HepG2 (cell line): ENCODE data around the gene NSUN6. TPM values are rescaled to one million over a fixed set of nuclear protein-coding genes. Genes with fewer than 3 reads are reported as not detected.

Experiments used
- ATAC-seq: fragments of 200-7000 bp; cut with Tn5 transposase; 3 replicates; pipeline ENCODE4 v1.9.1; 2020; ENCODE audit warnings: mild to moderate bottlenecking, moderate library complexity
- BruUV-seq: library from RNA; stranded (reverse); fragments of 400-500 nt; replicated peaks from 2 replicates; lab custom pipeline; 2021; lab: Mats Ljungman, UMichigan
- CTCF ChIA-PET: fragments of 300-600 bp; formaldehyde crosslinking; extraction: SDS; loops from one replicate; lab custom pipeline; 2021; ENCODE audit warnings: low total read pairs, inconsistent platforms, low intra/inter-chr PET ratio; lab: Yijun Ruan, JAX
- POLR2A ChIA-PET: fragments of 350-600 bp; sonication (Branson Sonifier 250); formaldehyde crosslinking; loops from one replicate; lab custom pipeline; 2020; ENCODE audit warnings: antibody characterized with exemption, inconsistent platforms; lab: Yijun Ruan, JAX
- DNase-seq: peaks from one replicate; pipeline ENCODE4 v3.0.0-alpha.2; 2015; ENCODE audit warnings: low spot score
- FAIRE-seq: peaks from 3 replicates; lab custom pipeline; 2011; peaks lifted over from hg19 to GRCh38; lab: Jason Lieb, UNC
- H2AFZ ChIP-seq: one replicate; pipeline ENCODE4 v1.6.1; 2011; ENCODE audit warnings: low read length, inconsistent platforms
- H3K27ac ChIP-seq: fragments of 300-600 bp; 3 replicates; pipeline ENCODE4 v1.8.0; 2011; ENCODE audit warnings: mixed run types, mild to moderate bottlenecking, mixed read lengths, low read length, inconsistent platforms; ENCODE audit not compliant: insufficient read depth; ENCODE audit errors: extremely low read length
- H3K27me3 ChIP-seq, 2 experiments: fragments of 200-600 bp in 1 of 2; 2 replicates in 1 of 2; 3 replicates in 1 of 2; pipeline versions ENCODE4 v1.6.0 to v1.8.0; 2011; ENCODE audit warnings: low read length in 2 of 2, mild to moderate bottlenecking in 2 of 2, moderate library complexity in 2 of 2, inconsistent platforms in 1 of 2; ENCODE audit not compliant: insufficient read depth in 2 of 2, control insufficient read depth in 1 of 2
- H3K36me3 ChIP-seq, 2 experiments: fragments of 200-600 bp in 1 of 2; replicated peaks in 1 of 2; 2 replicates in 1 of 2; 3 replicates in 1 of 2; pipeline versions ENCODE4 v1.5.1 to v1.8.0; 2011; ENCODE audit warnings: low read length in 2 of 2, inconsistent platforms in 1 of 2; ENCODE audit not compliant: insufficient read depth in 2 of 2, control insufficient read depth in 1 of 2
- H3K4me1 ChIP-seq: 2 replicates; pipeline ENCODE4 v1.5.1; 2012; ENCODE audit warnings: low read length, inconsistent platforms; ENCODE audit not compliant: insufficient read depth
- H3K4me2 ChIP-seq: 2 replicates; pipeline ENCODE4 v1.6.0; 2011; ENCODE audit warnings: low read depth, low read length, inconsistent platforms
- H3K4me3 ChIP-seq, 3 experiments: fragments of 200-600 bp in 1 of 3; sonication (generic), shearing (Covaris generic) in 1 of 3; replicated peaks in 1 of 3; 2 replicates each; pipeline ENCODE4 v1.5.1; 2011 to 2016; ENCODE audit warnings: low read length in 3 of 3, inconsistent platforms in 2 of 3, low read depth in 2 of 3, mild to moderate bottlenecking in 2 of 3, control low read depth in 1 of 3, mixed read lengths in 1 of 3; ENCODE audit not compliant: insufficient read depth in 1 of 3
- H3K79me2 ChIP-seq: one replicate; pipeline ENCODE4 v1.6.1; 2011; ENCODE audit warnings: low read length, inconsistent platforms; ENCODE audit not compliant: insufficient read depth
- H3K9ac ChIP-seq: 2 replicates; pipeline ENCODE4 v1.6.0; 2011; ENCODE audit warnings: mild to moderate bottlenecking, low read depth, low read length, inconsistent platforms; ENCODE audit not compliant: insufficient read depth
- H3K9me3 ChIP-seq: 2 replicates; pipeline ENCODE4 v1.5.1; 2012; ENCODE audit warnings: mild to moderate bottlenecking, low read length
- H4K20me1 ChIP-seq: 2 replicates; pipeline ENCODE4 v1.6.0; 2011; ENCODE audit warnings: inconsistent platforms, mild to moderate bottlenecking, low read length, moderate library complexity; ENCODE audit not compliant: insufficient read depth
- MLX ChIP-seq: IDR thresholded peaks from 2 replicates; pipeline ENCODE4 v1.6.1; 2016
- ZBTB25 ChIP-seq: IDR thresholded peaks from 2 replicates; pipeline ENCODE4 v1.6.1; 2018; ENCODE audit warnings: missing genetic modification reagents
- ZNF674 ChIP-seq: sonication (generic); formaldehyde crosslinking; IDR thresholded peaks from 2 replicates; pipeline ENCODE4 v1.5.0; 2020; ENCODE audit warnings: low read depth, mild to moderate bottlenecking, missing genetic modification reagents
- WGBS: methylation state at CpG from one replicate; pipeline ENCODE4 v1.1.6; 2017; ENCODE audit warnings: low lambda C conversion rate; 5-methylcytosine and 5-hydroxymethylcytosine counted together
- in situ Hi-C: cut with HindIII; loops from 2 replicates; pipeline ENCODE4 v1.10.0; 2017; ENCODE audit warnings: low pct_unique_long_range_greater_than_20kb; ENCODE audit not compliant: extremely low pct_ligation_motif_present
- intact Hi-C: fragments of 100-400 bp; cut with micrococcal nuclease; formaldehyde crosslinking; loops from one replicate; pipeline ENCODE4 v1.10.0; 2022; ENCODE audit not compliant: unreplicated experiment
- polyA plus RNA-seq, 8 experiments: library from polyadenylated mRNA; depleted of rRNA in 3 of 8; stranded (reverse) in 7 of 8; unstranded in 1 of 8; fragments of >200 nt; fragmentation: Illumina TruSeq in 4 of 8; extraction: Trizol in 4 of 8; gene quantifications; 2 replicates each; pipeline versions ENCODE4 v1.2.1 to v1.2.3, GENCODE V29; 2011 to 2016; ENCODE audit warnings: low read depth in 4 of 8, missing spikeins in 1 of 8, mixed read lengths in 1 of 8; ENCODE audit not compliant: insufficient read depth in 1 of 8
- total RNA-seq, 5 experiments: library from RNA; depleted of rRNA; stranded (reverse); fragments of >200 nt; fragmentation: Illumina TruSeq; extraction: Trizol; gene quantifications; 2 replicates each; pipeline ENCODE4 v1.2.3, GENCODE V29; 2016; ENCODE audit warnings: low read depth in 1 of 5
- TF ChIP-seq, protein P1 (sequence below): IDR thresholded peaks from 2 replicates; pipeline ENCODE4 v1.6.1; 2012; ENCODE audit warnings: low read depth, low read length, improper control_type of control experiment

The NSUN6 gene
- total and polyA plus RNA-seq, 2 of the 13 experiments (the other 11 are each of a cell fraction or from before 2014, with no cell fraction given): 17.2 to 19.3 TPM

DNA sequence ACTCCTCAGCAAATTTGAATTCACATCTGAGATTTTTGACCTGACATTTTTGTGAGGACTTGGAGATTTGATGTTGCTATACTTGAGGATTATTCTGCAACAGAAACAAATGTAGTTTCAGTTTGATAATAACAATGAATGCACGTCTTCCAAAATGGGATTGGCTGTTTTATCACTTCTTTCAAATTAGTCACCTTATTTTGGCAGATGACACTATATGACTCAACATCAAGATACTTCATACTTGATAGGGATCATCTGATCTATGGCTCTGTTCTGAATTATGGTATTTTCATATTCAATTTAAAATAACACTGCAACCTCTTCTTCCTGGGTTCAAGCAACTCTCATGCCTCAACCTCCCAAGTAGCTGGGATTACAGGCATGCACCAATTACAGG, 32.0 kb upstream of the NSUN6 start:
- no peak for ATAC-seq
- TF ChIP-seq ZNF674 (CRISPR knock-in tag) (no peak), ZBTB25 (CRISPR knock-in tag) (no peak)
- TF ChIP-seq, all 625 proteins: peak for 0
- intact Hi-C loops: no loop called here
- BruUV-seq: no TSS peak
- ChIA-PET CTCF (no interaction called here), POLR2A (no interaction called here)
- H3K27me3 ChIP-seq: no peaks in the 10 kb centered on the region
- H3K79me2 ChIP-seq: no peaks in the 10 kb centered on the region
- no peaks in the 10 kb centered on the region for H4K20me1 ChIP-seq
- FAIRE-seq (no peak), DNase-seq (no peak)
- H3K9ac ChIP-seq: no peak overlapping the region
- peaks cover 0 to 3% of the 10 kb centered on the region in 2 experiments; a peak in 1 of 5 replicates for H3K36me3 ChIP-seq
- H2AFZ ChIP-seq: no peak overlapping the region
- in situ Hi-C loops: loop anchor here (25.0 kb wide), 1 partner anchor 1104 kb away; no protein-coding TSS in a partner anchor
- WGBS: 100% methylated on average over 1 of the region's 1 CpG
- H3K4me1 ChIP-seq: peaks cover 11% of the 10 kb centered on the region
- no peak overlapping the region for H3K4me3 ChIP-seq
- H3K9me3 ChIP-seq: no peaks in the 10 kb centered on the region
- H3K27ac ChIP-seq: no peak overlapping the region
- H3K4me2 ChIP-seq: no peak overlapping the region

DNA sequence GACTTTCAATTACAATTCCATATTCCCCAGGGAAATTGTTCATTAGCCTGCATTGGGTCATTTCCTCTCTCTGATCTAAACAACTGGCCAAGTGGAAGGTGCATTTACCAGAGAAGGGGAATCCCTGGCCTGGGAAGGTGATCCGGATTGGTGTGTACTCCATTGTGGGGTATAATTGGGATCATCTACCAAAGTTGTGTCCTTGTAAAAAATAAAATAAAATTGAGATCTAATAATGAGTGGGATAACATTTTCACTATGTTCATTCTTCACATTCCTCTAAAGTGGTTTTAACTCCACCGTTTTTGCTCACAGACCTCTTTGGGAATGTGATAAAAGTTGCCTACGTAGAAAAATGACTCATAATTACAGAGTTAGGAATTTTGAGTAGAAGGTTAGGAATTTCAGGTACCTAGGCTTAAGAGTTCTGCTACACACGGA, 30.6 kb upstream of the NSUN6 start:
- WGBS: 49% methylated on average over 4 of the region's 4 CpGs
- ATAC-seq (no peak), FAIRE-seq (no peak), DNase-seq (peak; percentile 30)
- Histone ChIP-seq H4K20me1 (no peaks in the 10 kb centered on the region), H2AFZ (no peak overlapping the region), H3K4me1 (peaks cover 2% of the 10 kb centered on the region; the same call in 1 of the 2 replicates), H3K9ac (no peak overlapping the region), H3K4me2 (no peak overlapping the region), H3K9me3 (no peaks in the 10 kb centered on the region), H3K27me3 (no peaks in the 10 kb centered on the region), H3K27ac (peak overlapping the region; percentile 14), H3K79me2 (no peaks in the 10 kb centered on the region), H3K4me3 (no peak overlapping the region), H3K36me3 (peaks cover 0 to 3% of the 10 kb centered on the region in 2 experiments; a peak in 2 of 5 replicates)
- intact Hi-C loops (no loop called here), in situ Hi-C loops (loop anchor here (25.0 kb wide), 1 partner anchor 1105 kb away; no protein-coding TSS in a partner anchor)
- POLR2A ChIA-PET: no interaction called here
- BruUV-seq: no TSS peak
- CTCF ChIA-PET: no interaction called here
- TF ChIP-seq MLX (CRISPR knock-in tag): no peak
- TF ChIP-seq, protein P1, sequence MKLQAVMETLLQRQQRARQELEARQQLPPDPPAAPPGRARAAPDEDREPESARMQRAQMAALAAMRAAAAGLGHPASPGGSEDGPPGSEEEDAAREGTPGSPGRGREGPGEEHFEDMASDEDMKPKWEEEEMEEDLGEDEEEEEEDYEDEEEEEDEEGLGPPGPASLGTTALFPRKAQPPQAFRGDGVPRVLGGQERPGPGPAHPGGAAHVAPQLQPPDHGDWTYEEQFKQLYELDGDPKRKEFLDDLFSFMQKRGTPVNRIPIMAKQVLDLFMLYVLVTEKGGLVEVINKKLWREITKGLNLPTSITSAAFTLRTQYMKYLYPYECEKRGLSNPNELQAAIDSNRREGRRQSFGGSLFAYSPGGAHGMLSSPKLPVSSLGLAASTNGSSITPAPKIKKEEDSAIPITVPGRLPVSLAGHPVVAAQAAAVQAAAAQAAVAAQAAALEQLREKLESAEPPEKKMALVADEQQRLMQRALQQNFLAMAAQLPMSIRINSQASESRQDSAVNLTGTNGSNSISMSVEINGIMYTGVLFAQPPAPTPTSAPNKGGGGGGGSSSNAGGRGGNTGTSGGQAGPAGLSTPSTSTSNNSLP: 0 out of 2 replicates have a peak, but pooled peaks have one; percentile 11
